Raji (cell line): Measurements from ENCODE around the gene CLN3.

Experiments
- POLR2A ChIP-seq: IDR thresholded peaks from 2 replicates; pipeline ENCODE4 v1.6.1; 2011; ENCODE audit warnings: low read depth, low read length, control low read depth; ENCODE audit not compliant: insufficient read depth

Gene CLN3

GRCh38 chr16:28491970-28492474, at the start of gene CLN3:
TSS of gene CLN3 (minus strand) at chr16:28492074. CDS start at chr16:28491759, 315 bp downstream.
- peak; percentile 56 for TF ChIP-seq POLR2A

- no peak for TF ChIP-seq POLR2A
Measured at GRCh38 chr16:28540346-28540745, 48.5 kb upstream of the CLN3 start.

- TF ChIP-seq POLR2A = no peak
Measured at GRCh38 chr16:28538733-28539596, 47.1 kb upstream of the CLN3 start, which contains the start of gene NUPR1. TSS of gene NUPR1 (minus strand) at chr16:28538974. CDS start at chr16:28538907, 67 bp downstream.

- TF ChIP-seq POLR2A = no peak
Measured at GRCh38 chr16:28537964-28538732, 46.3 kb upstream of the CLN3 start.

- no peak for TF ChIP-seq POLR2A
Measured at GRCh38 chr16:28537076-28537475, 45.2 kb upstream of the CLN3 start.

GRCh38 chr16:28534542-28535373, 42.9 kb upstream of the CLN3 start:
- no peak for TF ChIP-seq POLR2A

- TF ChIP-seq POLR2A = no peak
Measured at GRCh38 chr16:28532940-28533647, 41.2 kb upstream of the CLN3 start.

GRCh38 chr16:28531777-28532744, 40.2 kb upstream of the CLN3 start:
- no peak for TF ChIP-seq POLR2A

- no peak for TF ChIP-seq POLR2A
Measured at GRCh38 chr16:28529124-28529523, 37.2 kb upstream of the CLN3 start.

GRCh38 chr16:28528463-28528867, 36.6 kb upstream of the CLN3 start:
- no peak for TF ChIP-seq POLR2A

- no peak for TF ChIP-seq POLR2A
Measured at GRCh38 chr16:28527985-28528384, 36.1 kb upstream of the CLN3 start.

GRCh38 chr16:28526201-28527099, 34.6 kb upstream of the CLN3 start:
- no peak for TF ChIP-seq POLR2A
